GM19328 (cell line): ENCODE data around the gene DIP2C.
"Not testable (repeated sequence)": the region's sequence is repeated elsewhere in the genome, so short reads cannot be mapped to it uniquely, and the experiment has no call there.

Experiments used
- ATAC-seq: cut with Tn5 transposase; IDR thresholded peaks from one replicate; pipeline ENCODE4 v1.9.1; 2021; ENCODE audit warnings: mild to moderate bottlenecking, moderate library complexity; ENCODE audit not compliant: unreplicated experiment

Gene DIP2C

DNA sequence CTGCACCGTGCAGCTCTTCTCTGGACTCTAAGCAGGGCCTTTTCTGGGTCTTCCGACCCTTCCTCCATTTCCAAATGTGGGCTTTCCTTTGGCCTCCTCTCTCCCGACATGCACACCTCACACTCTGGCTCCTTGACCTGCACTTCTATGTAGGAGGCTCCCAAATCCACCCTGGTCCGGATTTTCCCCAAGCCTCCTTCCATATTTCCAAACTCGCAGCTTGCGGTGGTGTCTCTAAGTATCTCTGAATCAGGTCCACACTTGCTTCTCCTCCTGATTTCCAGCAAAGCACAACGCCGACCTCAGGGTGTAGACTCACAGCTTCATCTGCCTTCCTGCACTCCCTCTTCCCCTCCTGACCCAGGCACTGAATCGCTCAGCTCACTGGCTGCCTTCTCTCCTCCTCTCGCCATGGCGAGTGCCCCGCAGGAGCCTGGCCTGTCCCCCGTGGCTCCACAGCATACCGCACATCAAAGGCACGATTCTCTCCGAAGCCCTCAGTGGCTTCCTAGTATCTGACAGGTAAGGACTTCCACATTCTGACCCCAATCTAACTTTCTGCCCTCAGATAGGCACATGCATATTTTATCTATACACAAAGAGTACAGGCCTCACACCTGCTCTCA lies 27.8 kb downstream of the DIP2C start:
- ATAC-seq: no peak

GRCh38 chr10:660970-661596 lies 28.4 kb downstream of the DIP2C start:
- ATAC-seq: no peak

DNA sequence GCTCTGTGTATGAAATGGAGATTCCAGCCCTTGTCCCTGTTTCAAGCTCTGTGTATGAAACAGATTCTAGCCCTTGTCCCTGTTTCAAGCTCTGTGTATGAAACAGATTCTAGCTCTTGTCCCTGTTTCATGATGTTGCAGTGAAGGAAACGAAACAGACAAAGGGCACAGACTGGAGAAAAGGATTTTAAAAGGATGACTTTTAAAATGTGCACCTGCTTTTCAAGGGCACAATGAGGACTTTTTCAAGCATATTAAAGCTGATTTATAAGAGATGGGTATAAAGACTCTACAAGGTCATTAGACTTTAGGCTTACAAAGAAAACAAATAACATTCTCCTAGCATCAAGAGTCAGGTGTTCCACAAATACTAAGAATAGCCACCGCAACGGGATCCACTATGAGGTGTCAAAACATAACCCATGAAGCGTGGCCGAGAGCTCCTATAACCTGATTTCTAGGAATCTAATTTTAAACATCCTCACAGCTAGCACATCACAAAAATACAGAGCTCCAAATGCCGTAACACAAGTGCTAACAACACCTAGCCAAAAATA lies 29.0 kb downstream of the DIP2C start:
- ATAC-seq: no peak

GRCh38 chr10:659688-660141 lies 29.8 kb downstream of the DIP2C start:
- no peak for ATAC-seq

DNA sequence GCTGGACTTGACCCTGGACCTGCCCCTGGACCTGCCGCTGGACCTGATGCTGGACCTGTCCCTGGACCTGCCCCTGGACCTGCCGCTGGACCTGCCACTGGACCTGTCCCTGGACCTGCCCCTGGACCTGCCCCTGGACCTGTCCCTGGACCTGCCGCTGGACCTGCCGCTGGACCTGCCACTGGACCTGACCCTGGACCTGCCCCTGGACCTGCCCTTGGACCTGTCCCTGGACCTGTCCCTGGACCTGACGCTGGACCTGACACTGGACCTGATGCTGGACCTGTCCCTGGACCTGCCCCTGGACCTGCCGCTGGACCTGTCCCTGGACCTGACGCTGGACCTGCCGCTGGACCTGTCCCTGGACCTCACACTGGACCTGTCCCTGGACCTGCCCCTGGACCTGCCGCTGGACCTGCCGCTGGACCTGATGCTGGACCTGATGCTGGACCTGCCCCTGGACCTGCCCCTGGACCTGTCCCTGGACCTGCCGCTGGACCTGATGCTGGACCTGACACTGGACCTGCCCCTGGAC lies 31.6 kb downstream of the DIP2C start:
- ATAC-seq: not testable (repeated sequence)

DNA sequence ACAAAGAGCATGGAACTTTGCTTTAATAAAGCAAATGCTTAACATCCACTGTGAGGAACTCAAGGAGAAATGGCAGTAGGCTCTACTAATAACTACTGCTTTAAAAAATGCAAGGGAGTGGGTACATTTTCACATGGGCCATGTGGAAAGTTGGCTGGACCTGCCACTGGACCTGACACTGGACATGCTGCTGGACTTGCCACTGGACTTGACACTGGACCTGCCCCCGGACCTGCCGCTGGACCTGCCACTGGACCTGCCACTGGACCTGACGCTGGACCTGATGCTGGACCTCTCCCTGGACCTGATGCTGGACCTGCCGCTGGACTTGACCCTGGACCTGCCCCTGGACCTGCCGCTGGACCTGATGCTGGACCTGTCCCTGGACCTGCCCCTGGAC lies 32.6 kb downstream of the DIP2C start:
- ATAC-seq: no peak

DNA sequence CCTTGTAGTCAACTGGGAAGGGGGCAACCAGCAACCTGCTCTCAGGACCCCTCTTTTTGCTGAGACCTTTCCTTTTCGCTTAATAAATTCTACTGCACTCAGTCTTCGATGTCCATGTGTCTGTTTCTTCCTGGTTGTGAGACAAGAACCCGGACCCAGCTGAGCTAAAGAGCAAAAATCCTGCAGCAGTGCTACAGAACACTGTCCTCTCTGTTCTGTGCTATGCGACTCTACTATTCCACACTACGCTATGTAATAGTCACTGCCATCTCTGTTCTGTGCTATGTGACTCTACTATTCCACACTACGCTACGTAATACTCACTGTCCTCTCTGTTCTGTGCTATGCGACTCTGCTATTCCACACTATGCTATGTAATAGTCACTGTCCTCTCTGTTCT lies 34.3 kb downstream of the DIP2C start:
- ATAC-seq: no peak

DNA sequence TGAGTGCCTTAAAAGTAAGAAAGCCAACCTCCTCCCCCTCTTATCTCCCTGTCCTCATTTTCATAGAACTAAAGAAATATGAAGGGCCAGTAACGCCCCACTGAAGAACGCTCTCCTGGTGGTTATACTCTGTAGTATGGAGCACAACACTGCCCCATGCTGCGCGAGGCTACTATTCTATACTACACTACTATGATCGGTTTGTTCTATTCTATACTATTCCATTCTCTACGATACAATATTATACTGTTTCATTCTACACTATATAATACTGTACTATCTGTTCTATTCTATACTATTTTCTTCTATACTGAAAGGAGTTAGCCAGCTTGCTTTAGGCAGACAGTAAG lies 34.8 kb downstream of the DIP2C start:
- no peak for ATAC-seq

DNA sequence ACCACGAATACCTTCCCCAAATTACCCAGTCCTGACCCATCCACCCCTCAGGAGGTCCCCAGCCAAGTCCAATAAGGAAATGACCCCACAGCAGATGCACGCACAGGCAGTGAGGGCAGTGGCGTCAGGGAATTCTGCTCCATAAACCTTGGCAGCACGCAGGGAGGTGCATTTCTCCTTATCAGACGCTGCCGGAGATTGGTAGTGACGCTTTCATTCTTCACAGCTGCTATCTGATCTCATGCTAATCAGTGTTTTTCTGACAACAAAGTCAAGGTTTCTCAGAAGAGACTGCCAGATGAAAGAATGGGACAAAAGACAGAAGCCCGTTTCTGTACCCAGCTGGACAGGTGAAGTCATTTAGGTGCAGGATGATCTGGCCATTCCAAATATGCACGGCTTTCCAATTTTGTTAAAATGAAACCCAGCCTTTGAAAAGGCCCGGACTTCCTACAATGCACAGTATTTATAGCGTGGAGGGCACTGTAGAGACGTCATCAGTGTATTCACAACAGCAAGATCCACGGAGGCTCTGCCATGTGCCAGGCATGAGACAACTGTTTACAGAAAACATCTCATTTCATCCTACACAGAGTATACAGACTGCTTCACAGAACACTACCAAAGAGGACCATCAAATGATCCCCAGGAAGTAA lies 35.3 kb downstream of the DIP2C start:
- ATAC-seq: no peak

- not testable (repeated sequence) for ATAC-seq
These were observed 36.5 kb downstream of the DIP2C start for GRCh38 chr10:652832-653459.

DNA sequence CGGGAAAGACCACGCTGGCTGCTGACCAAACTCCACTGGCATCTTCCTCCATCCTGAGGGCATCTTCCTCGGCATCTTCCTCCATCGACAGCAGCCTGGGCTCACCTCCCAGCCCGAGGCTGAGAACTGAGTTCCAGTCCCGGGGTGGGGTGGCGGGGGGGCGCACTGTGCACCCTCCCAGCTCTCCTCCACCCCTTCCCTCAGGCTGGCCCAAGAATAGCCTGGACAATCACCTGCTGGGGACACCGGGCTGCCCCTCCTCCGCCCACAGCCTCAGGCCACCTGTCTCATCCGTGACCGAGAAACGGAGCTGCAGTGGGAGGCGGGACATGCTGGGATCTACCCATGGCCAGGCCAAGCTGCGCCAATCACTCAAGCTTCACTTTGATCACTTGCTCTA lies 37.2 kb downstream of the DIP2C start:
- no peak for ATAC-seq

DNA sequence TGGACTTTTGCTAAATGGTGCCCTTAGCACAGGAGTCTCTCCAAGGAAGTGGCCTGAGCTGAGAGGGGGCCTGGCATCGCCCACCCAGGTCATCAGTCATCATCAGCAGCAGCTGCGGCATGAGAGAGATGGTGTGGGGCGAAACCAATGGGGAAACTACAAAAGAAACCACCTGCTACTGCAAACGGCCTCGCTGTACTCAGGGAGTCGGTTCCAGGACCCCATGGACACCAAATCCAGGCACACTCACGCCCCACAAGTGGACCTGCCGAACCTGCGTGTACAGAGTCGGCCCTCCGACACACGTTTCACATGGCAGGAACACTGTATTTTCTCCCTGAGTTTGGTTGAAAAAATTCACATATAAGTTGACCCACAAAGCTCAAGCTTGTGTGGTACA lies 37.8 kb downstream of the DIP2C start:
- no peak for ATAC-seq

DNA sequence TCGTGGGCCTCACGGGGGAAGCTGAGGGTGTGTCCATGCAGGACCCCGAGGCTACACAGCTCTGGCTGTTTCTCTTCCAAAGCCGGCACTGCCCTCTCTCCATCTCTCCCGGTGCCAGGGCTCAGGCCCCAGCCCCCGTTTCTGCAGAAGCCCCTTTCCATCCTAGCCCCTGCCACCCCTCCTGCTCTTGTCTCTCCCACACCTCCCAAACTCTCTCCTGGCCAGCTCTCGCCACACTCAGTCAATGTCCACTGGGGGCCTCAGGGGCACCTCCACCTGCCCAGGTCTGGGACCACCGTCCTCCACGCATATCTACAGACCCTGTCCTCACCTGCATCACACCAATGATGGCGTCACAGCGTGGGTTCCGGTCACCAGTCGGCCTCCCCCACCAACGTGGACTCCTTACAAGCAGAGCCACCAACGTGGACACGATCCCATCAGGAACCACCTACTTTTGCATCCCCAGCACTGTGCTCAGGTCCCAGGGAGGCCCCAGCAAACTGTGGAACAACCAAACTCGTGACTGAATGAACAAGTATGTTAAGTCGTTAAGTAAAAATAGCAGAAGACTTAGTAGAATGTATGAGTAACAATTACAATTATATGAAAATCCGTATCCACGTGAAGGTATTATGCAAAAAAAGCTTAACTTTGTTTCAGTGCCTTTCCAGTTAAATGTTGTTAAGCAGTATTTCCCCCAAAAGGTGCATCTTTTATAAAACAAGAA lies 38.4 kb downstream of the DIP2C start:
- ATAC-seq: no peak

GRCh38 chr10:650441-650851 lies 39.0 kb downstream of the DIP2C start:
- no peak for ATAC-seq

DNA sequence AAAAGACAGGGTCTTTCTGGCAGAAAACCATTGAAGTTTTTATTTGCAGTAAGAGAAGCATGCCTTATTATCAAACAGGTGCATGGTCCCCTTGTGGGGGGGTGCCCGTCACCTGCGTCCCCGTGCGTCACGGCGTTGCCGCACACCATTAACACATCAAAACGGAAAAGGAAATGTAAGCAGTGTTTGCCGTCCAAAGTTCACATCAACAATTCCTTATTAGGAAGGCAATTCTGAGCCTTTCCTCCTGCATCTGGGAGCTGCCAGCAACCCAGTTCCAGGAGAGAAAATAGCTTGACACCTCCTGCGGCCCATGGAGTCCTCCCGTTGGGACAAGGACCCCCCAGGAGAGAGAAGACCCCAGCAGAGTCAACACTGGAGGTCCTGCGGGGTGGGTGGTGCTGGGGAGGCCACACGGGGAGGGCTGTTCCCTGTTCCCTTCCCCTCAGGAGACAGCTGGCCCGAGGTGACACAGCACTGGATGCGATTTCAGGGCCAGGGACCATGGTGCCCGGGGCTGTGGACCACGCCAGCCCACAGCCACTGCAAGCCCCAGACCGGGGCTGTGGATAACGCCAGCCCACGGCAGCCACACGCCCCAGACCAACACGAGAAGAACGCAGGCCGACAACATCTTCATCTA lies 39.5 kb downstream of the DIP2C start:
- ATAC-seq: no peak

DNA sequence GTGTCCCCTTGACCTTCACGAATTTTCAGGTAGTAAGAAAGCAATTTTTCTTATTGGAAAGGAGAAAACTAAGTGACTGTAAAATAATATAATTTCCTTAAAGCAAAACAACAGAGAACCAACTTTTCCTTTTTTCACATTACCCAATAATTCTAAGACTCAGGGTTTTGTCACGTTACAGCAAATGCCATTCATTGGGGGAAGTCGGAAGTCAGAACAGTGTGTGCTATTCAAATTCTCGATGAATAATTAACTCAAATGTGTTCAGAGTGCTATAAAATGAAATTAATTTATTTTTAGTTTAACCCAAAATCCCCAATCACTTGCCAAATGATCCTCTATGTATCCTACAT lies 40.0 kb downstream of the DIP2C start:
- no peak for ATAC-seq

DNA sequence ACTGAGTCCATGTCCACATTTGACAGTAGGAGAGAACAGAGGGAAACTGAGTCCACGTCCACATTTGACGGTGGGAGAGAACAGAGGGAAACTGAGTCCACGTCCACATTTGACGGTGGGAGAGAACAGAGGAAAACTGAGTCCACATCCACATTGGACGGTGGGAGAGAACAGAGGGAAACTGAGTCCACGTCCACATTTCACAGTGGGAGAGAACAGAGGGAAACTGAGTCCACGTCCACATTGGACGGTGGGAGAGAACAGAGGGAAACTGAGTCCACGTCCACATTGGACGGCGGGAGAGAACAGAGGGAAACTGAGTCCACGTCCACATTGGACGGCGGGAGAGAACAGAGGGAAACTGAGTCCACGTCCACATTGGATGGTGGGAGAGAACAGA lies 42.4 kb downstream of the DIP2C start:
- not testable (repeated sequence) for ATAC-seq

GRCh38 chr10:646118-646524 lies 43.3 kb downstream of the DIP2C start:
- no peak for ATAC-seq

DNA sequence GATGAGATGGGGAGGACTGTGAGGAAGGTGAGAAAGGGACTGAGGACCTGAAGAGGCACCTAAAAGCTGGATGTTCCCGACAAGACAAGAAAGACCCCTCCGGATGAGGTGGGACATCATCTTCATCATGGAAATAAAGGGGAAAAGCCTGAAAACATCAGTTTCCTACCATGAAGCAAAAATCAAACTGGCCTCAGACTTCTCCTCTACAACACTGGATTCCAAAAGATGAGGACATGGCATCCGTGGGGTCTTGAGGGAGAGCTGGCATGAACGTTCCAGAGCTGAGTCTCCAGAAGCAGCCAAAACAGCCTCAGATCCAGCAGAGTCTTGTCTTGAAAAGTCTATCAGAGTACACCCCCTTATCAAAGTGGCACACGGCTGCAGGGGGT lies 44.5 kb downstream of the DIP2C start:
- ATAC-seq: no peak
